K562 (cell line): ENCODE data around the gene NCCRP1. TPM values are rescaled to one million over a fixed set of nuclear protein-coding genes. Genes with fewer than 3 reads are reported as not detected.

Source experiments
- ATAC-seq: fragments of 200-7000 bp; cut with Tn5 transposase; 3 replicates; pipeline ENCODE4 v1.9.1; 2020; ENCODE audit warnings: moderate library complexity
- BruUV-seq: library from RNA; stranded (reverse); fragments of 400-500 nt; replicated peaks from 2 replicates; lab custom pipeline; 2021; lab: Mats Ljungman, UMichigan
- CTCF ChIA-PET: fragments of 300-600 bp; formaldehyde crosslinking; extraction: SDS; loops from one replicate; lab custom pipeline; 2021; ENCODE audit warnings: low intra/inter-chr PET ratio; lab: Yijun Ruan, JAX
- POLR2A ChIA-PET: fragments of 300-600, 350-650 bp; sonication (Branson Sonifier 250); formaldehyde crosslinking; extraction: SDS; loops from one replicate; lab custom pipeline; 2021; ENCODE audit warnings: antibody characterized with exemption, inconsistent platforms; lab: Yijun Ruan, JAX
- DNase-seq, 4 experiments: peaks; one replicate each; pipeline versions ENCODE4 v3.0.0 to v3.0.0-alpha.2; 2011 to 2018; ENCODE audit warnings: low spot score in 3 of 4, mixed read lengths in 3 of 4; ENCODE audit errors: extremely low read depth in 1 of 4
- FAIRE-seq: peaks from 2 replicates; lab custom pipeline; 2011; peaks lifted over from hg19 to GRCh38; lab: Jason Lieb, UNC
- H2AFZ ChIP-seq: 2 replicates; pipeline ENCODE4 v1.6.0; 2011; ENCODE audit warnings: low read depth, low read length, control low read depth, inconsistent platforms
- H3K27ac ChIP-seq: fragments of 200-600 bp; 3 replicates; pipeline ENCODE4 v1.8.0; 2011; ENCODE audit warnings: low read depth, mild to moderate bottlenecking, control low read depth, inconsistent platforms, low read length, moderate library complexity, mixed read lengths; ENCODE audit errors: extremely low read depth
- H3K27me3 ChIP-seq, 2 experiments: fragments of 300-600 bp in 1 of 2; 2 replicates in 1 of 2; 3 replicates in 1 of 2; pipeline versions ENCODE4 v1.6.0 to v1.8.0; 2011; ENCODE audit warnings: inconsistent platforms in 2 of 2, low read length in 2 of 2, mild to moderate bottlenecking in 1 of 2, mixed read lengths in 1 of 2, moderate library complexity in 1 of 2; ENCODE audit not compliant: control insufficient read depth in 2 of 2, insufficient read depth in 2 of 2
- H3K36me3 ChIP-seq: fragments of 300-600 bp; 3 replicates; pipeline ENCODE4 v1.8.0; 2011; ENCODE audit warnings: mild to moderate bottlenecking, low read length, inconsistent platforms; ENCODE audit not compliant: control insufficient read depth, insufficient read depth
- H3K4me1 ChIP-seq, 2 experiments: fragments of 200-600 bp in 1 of 2; replicated peaks in 1 of 2; 2 replicates in 1 of 2; 3 replicates in 1 of 2; pipeline versions ENCODE4 v1.5.1 to v1.8.0; 2011; ENCODE audit warnings: inconsistent platforms in 2 of 2, low read length in 2 of 2, mild to moderate bottlenecking in 1 of 2, mixed read lengths in 1 of 2, moderate library complexity in 1 of 2; ENCODE audit not compliant: control insufficient read depth in 2 of 2, insufficient read depth in 2 of 2
- H3K4me2 ChIP-seq: 2 replicates; pipeline ENCODE4 v1.6.1; 2011; ENCODE audit warnings: low read length, control low read depth, inconsistent platforms, mixed read lengths; ENCODE audit not compliant: insufficient read depth
- H3K4me3 ChIP-seq: fragments of 200-600 bp; sonication (generic), shearing (Covaris generic); 2 replicates; pipeline ENCODE4 v1.5.1; 2016; ENCODE audit warnings: control low read depth, inconsistent platforms
- H3K79me2 ChIP-seq: fragments of 200-600 bp; 3 replicates; pipeline ENCODE4 v1.8.0; 2011; ENCODE audit warnings: low read length, inconsistent platforms; ENCODE audit not compliant: control insufficient read depth, insufficient read depth
- H3K9ac ChIP-seq, 2 experiments: 2 replicates each; pipeline versions ENCODE4 v1.6.0 to v1.6.1; 2011; ENCODE audit warnings: low read depth in 2 of 2, low read length in 2 of 2, control low read depth in 1 of 2, inconsistent platforms in 1 of 2, mild to moderate bottlenecking in 1 of 2, mixed read lengths in 1 of 2; ENCODE audit not compliant: insufficient read depth in 1 of 2
- H3K9me1 ChIP-seq: one replicate; pipeline ENCODE4 v1.6.0; 2011; ENCODE audit warnings: inconsistent platforms, mild to moderate bottlenecking, low read length, moderate library complexity; ENCODE audit not compliant: control insufficient read depth, insufficient read depth
- H3K9me3 ChIP-seq: replicated peaks from 2 replicates; pipeline ENCODE4 v1.5.1; 2011; ENCODE audit warnings: low read depth, low read length, inconsistent platforms; ENCODE audit not compliant: control insufficient read depth, insufficient read depth
- H4K20me1 ChIP-seq: replicated peaks from 2 replicates; pipeline ENCODE4 v1.6.1; 2011; ENCODE audit warnings: low read length, inconsistent platforms, mixed read lengths; ENCODE audit not compliant: control insufficient read depth, insufficient read depth
- ATF7 ChIP-seq: fragments of 450-650 bp; IDR thresholded peaks from 2 replicates; pipeline ENCODE4 v1.7.1; 2014; ENCODE audit warnings: mild to moderate bottlenecking, moderate library complexity
- CEBPB ChIP-seq: fragments of 450-650 bp; IDR thresholded peaks from 2 replicates; pipeline ENCODE4 v1.6.1; 2016; ENCODE audit warnings: missing genetic modification characterization, missing compliant biosample characterization
- CXXC5 ChIP-seq: fragments of 250-450 bp; sonication (Bioruptor Pico); IDR thresholded peaks from 2 replicates; pipeline ENCODE4 v1.8.0; 2022; ENCODE audit warnings: inconsistent platforms, mild to moderate bottlenecking, moderate library complexity
- DPF2 ChIP-seq: fragments of 450-650 bp; IDR thresholded peaks from 2 replicates; pipeline ENCODE4 v1.6.1; 2016
- EGR1 ChIP-seq: fragments of 450-650 bp; conservative IDR thresholded peaks from 2 replicates; pipeline ENCODE4 v1.6.1; 2017; ENCODE audit warnings: mild to moderate bottlenecking
- ETV5 ChIP-seq: sonication (generic); formaldehyde crosslinking; IDR thresholded peaks from 2 replicates; pipeline ENCODE4 v1.4.0; 2020; ENCODE audit warnings: low read depth, mild to moderate bottlenecking, missing genetic modification reagents
- HDAC2 ChIP-seq: fragments of 450-650 bp; IDR thresholded peaks from 2 replicates; pipeline ENCODE4 v1.6.1; 2016; ENCODE audit warnings: mild to moderate bottlenecking
- ILF3 ChIP-seq: fragments of 450-650 bp; IDR thresholded peaks from 2 replicates; pipeline ENCODE4 v1.6.1; 2018; ENCODE audit warnings: antibody characterized with exemption, mild to moderate bottlenecking, moderate library complexity, borderline replicate concordance
- JUN ChIP-seq, 2 experiments: sonication (generic) in 1 of 2; formaldehyde crosslinking in 1 of 2; IDR thresholded peaks; 2 replicates each; pipeline versions ENCODE4 v1.6.1 to v1.8.0; 2012 to 2022; ENCODE audit warnings: borderline replicate concordance in 2 of 2, mild to moderate bottlenecking in 2 of 2, improper control_type of control experiment in 1 of 2, low read depth in 1 of 2, low read length in 1 of 2, missing genetic modification reagents in 1 of 2
- MECOM ChIP-seq: fragments of 250-450 bp; sonication (Bioruptor Pico); IDR thresholded peaks from 2 replicates; pipeline ENCODE4 v1.8.0; 2022; ENCODE audit warnings: inconsistent platforms
- POLR2AphosphoS5 ChIP-seq: IDR thresholded peaks from 2 replicates; pipeline ENCODE4 v1.6.1; 2011; ENCODE audit warnings: mild to moderate bottlenecking, low read depth, low read length, moderate library complexity; ENCODE audit not compliant: control insufficient read depth, insufficient read depth
- PTBP1 ChIP-seq: fragments of 200-400 bp; formaldehyde crosslinking; IDR thresholded peaks from 2 replicates; pipeline ENCODE4 v1.6.1; 2017; ENCODE audit warnings: low read depth, low read length
- RHOXF2B ChIP-seq: fragments of 250-450 bp; sonication (Bioruptor Pico); conservative IDR thresholded peaks from 2 replicates; pipeline ENCODE4 v1.5.1; 2021
- SRSF1 ChIP-seq: fragments of 200-400 bp; formaldehyde crosslinking; IDR thresholded peaks from 2 replicates; pipeline ENCODE4 v1.6.1; 2017; ENCODE audit warnings: mild to moderate bottlenecking, low read depth, low read length, moderate library complexity
- TCF3 ChIP-seq: sonication (generic); formaldehyde crosslinking; IDR thresholded peaks from 2 replicates; pipeline ENCODE4 v1.4.0; 2020; ENCODE audit warnings: mild to moderate bottlenecking, missing genetic modification reagents
- USF1 ChIP-seq: sonication (generic); formaldehyde crosslinking; IDR thresholded peaks from 2 replicates; pipeline ENCODE4 v1.9.0; 2022; ENCODE audit warnings: mild to moderate bottlenecking, missing genetic modification reagents
- ZMIZ1 ChIP-seq, 2 experiments: fragments of 150-350 bp in 1 of 2; IDR thresholded peaks; 2 replicates each; pipeline ENCODE4 v1.6.1; 2012 to 2016; ENCODE audit warnings: low read depth in 2 of 2, low read length in 2 of 2, mild to moderate bottlenecking in 1 of 2, moderate library complexity in 1 of 2
- ZNF445 ChIP-seq: fragments of 250-450 bp; sonication (Bioruptor Pico); IDR thresholded peaks from 2 replicates; pipeline ENCODE4 v1.4.0; 2020; ENCODE audit warnings: low read depth, mild to moderate bottlenecking, moderate library complexity
- WGBS: fragments of 100-300 bp; shearing (Covaris generic); methylation state at CpG from one replicate; pipeline ENCODE4 v1.1.6; 2016; ENCODE audit warnings: low coverage, mixed read lengths; ENCODE audit not compliant: insufficient coverage; ENCODE audit errors: missing lambda C conversion rate; 5-methylcytosine and 5-hydroxymethylcytosine counted together
- in situ Hi-C: fragments of 300-500 bp; cut with MboI; formaldehyde crosslinking; loops from 4 replicates; pipeline ENCODE4 v1.15.0; 2018; ENCODE audit warnings: inconsistent platforms, mixed read lengths
- intact Hi-C: fragments of 100-400 bp; cut with micrococcal nuclease; formaldehyde crosslinking; loops from 2 replicates; pipeline ENCODE4 v1.14.2; 2022
- polyA plus RNA-seq, 8 experiments: library from polyadenylated mRNA; depleted of rRNA in 4 of 8; stranded (reverse) in 5 of 8; unstranded in 3 of 8; fragments of >200 nt; fragmentation: Nextera tagmentation in 2 of 8; fragmentation: Illumina TruSeq in 1 of 8; extraction: Ambion mirVana in 2 of 8; extraction: Trizol in 1 of 8; gene quantifications; 2 replicates each; pipeline versions ENCODE4 v1.2.1 to v1.2.3, GENCODE V29; 2011 to 2014; ENCODE audit warnings: inconsistent platforms in 1 of 8, missing spikeins in 1 of 8
- total RNA-seq, 7 experiments: library from RNA; depleted of rRNA in 6 of 7; stranded (reverse); fragments of >200 nt in 6 of 7; fragmentation: Illumina TruSeq in 2 of 7; extraction: Trizol in 2 of 7; gene quantifications; 2 replicates each; pipeline versions ENCODE4 v1.2.1 to v1.2.3, GENCODE V29; 2011 to 2021; ENCODE audit warnings: low replicate concordance in 1 of 7

NCCRP1 gene
- total and polyA plus RNA-seq, 9 of the 15 experiments (the other 6 are each of a cell fraction or from before 2014, with no cell fraction given) = 0.05 TPM; not detected in 8

DNA sequence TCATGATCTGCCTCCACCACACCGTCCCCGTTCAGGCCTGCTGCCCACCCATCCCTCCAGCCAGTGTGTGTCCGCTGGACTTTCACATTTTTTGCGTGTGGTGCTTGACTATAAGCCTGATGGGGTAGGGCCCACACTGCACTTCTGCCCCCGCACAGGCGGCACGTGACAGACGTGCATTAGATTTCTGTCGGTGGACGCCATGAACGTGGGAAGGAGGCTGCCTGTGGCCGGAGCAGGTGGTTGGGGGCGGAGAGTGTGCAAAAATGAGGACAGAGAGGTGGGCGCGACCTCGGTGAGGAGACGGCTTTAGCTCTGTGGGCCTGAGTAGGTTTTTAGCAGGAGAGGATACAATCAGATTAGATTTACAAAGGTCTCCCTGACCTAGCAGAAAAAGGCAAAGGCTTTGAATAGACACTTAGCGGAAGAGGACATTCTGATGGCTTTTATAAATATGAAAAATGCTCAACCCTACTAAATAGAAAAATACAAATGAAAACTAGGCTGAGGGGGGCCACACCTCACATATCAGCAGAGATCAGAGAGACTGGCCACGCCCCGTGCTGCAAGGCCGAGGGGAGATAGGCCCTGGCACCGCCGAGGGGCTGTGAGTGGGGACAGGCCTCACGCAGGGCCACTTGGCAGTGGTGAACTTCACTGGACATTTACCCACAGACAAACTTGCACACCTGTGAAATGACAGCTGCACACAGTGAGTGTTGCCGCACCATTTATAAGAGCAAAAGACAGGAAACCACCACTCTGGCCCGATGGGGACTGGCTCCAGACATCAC is 45.8 kb upstream of the NCCRP1 start:
- no peak for FAIRE-seq
- WGBS = 41% methylated on average over 26 of the region's 26 CpGs
- Histone ChIP-seq H3K4me2 (peak overlapping the region; percentile 50; the same call in 1 of the 2 replicates), H3K9me1 (no peaks in the 10 kb centered on the region), H3K9me3 (no peaks in the 10 kb centered on the region), H3K4me1 (peaks cover 23 to 35% of the 10 kb centered on the region in 2 experiments; a peak in 4 of 5 replicates), H3K79me2 (peaks cover 43% of the 10 kb centered on the region), H3K27ac (no peak overlapping the region; the same call in 2 of the 3 replicates), H2AFZ (no peak overlapping the region), H4K20me1 (peaks cover 4% of the 10 kb centered on the region; the same call in 1 of the 2 replicates), H3K4me3 (no peak overlapping the region), H3K27me3 (no peaks in the 10 kb centered on the region), H3K9ac (peak overlapping the region in 1 of 2 experiments; percentile 85; a peak in 2 of 4 replicates), H3K36me3 (no peaks in the 10 kb centered on the region)
- CTCF ChIA-PET = no interaction called here
- intact Hi-C loops = no loop called here
- no TSS peak for BruUV-seq
- ATAC-seq = peak; percentile 18; the same call in 2 of the 3 replicates
- in situ Hi-C loops = no loop called here
- POLR2A ChIA-PET = interaction anchor here (0.6 to 2.1 kb wide), 3 partner anchors 18 to 162 kb away, joined by 3 to 7 read pairs (median 7); no protein-coding TSS in a partner anchor
- DNase-seq = no peak
- TF ChIP-seq JUN (IDR thresholded peaks at IDR 0.05; ENCODE audit: borderline replicate concordance, low read depth, low read length) = no peak
- TF ChIP-seq JUN (CRISPR knock-in tag; IDR thresholded peaks at IDR 0.05; ENCODE audit: borderline replicate concordance) = no peak
- TF ChIP-seq ATF7 = no peak
- no peak for TF ChIP-seq PTBP1
- TF ChIP-seq SRSF1 = no peak
- TF ChIP-seq DPF2 = 0 out of 2 replicates have a peak, but pooled peaks have one; percentile 18
- TF ChIP-seq RHOXF2B = no peak
- peak; percentile 22; the same call in 1 of the 2 replicates for TF ChIP-seq EGR1
- no peak for TF ChIP-seq CEBPB (tag)
- no peak for TF ChIP-seq ZMIZ1 (IDR thresholded peaks at IDR 0.05; ENCODE audit: low read depth in 2 of 2, low read length in 2 of 2)
- TF ChIP-seq TCF3 (CRISPR knock-in tag) = 0 out of 2 replicates have a peak, but pooled peaks have one; percentile 16
- TF ChIP-seq ZNF445 = no peak
- peak; percentile 34; the same call in 1 of the 2 replicates for TF ChIP-seq CXXC5 (CRISPR knock-in tag)
- TF ChIP-seq POLR2AphosphoS5 = no peak
- TF ChIP-seq HDAC2 = no peak
- no peak for TF ChIP-seq ETV5 (CRISPR knock-in tag)
- TF ChIP-seq MECOM (CRISPR knock-in tag) = no peak
- no peak for TF ChIP-seq ILF3
- peak; percentile 63 for TF ChIP-seq USF1 (CRISPR knock-in tag)
